Thyroid gland (tissue), 4 donors: ENCODE measurements around the gene PKIB.

Experiments used
- CTCF ChIP-seq, 6 experiments: fragments of 200-600 bp in 3 of 6; fragments of 450-650 bp in 3 of 6; sonication (generic) in 3 of 6; IDR thresholded peaks; one replicate each; pipeline ENCODE4 v1.5.1; 2016 to 2019; ENCODE audit warnings: antibody characterized with exemption in 6 of 6, mild to moderate bottlenecking in 2 of 6, inconsistent platforms in 1 of 6, moderate library complexity in 1 of 6
- POLR2A ChIP-seq, 2 donors: fragments of 450-650 bp; IDR thresholded peaks; one replicate each; pipeline ENCODE4 v1.6.1; 2017; ENCODE audit warnings: antibody characterized with exemption in 2 of 2, mild to moderate bottlenecking in 2 of 2, moderate library complexity in 1 of 2

- TF ChIP-seq CTCF (IDR thresholded peaks at IDR 0.05) (no peak), POLR2A (IDR thresholded peaks at IDR 0.05) (no peak)
Measured at GRCh38 chr6:122749451-122750050, 139.3 kb downstream of the PKIB start.
